ENCODE measurements around the gene C4orf54. TPM values are rescaled to one million over a fixed set of nuclear protein-coding genes. Genes with fewer than 3 reads are reported as not detected.

C4orf54 gene
- total RNA-seq, 1 donor: not detected

GRCh38 chr4:99615170-99615820 is 42.3 kb downstream of the C4orf54 start:
- Histone ChIP-seq H3K27me3 (ENCODE audit: insufficient read depth, low read length) (no peaks in the 10 kb centered on the region), H3K4me1 (ENCODE audit: insufficient read depth, low read length) (no peaks in the 10 kb centered on the region), H3K9me3 (ENCODE audit: low read depth, low read length) (no peaks in the 10 kb centered on the region), H3K4me3 (ENCODE audit: low read length) (no peak overlapping the region)

GRCh38 chr4:99614491-99614890 is 43.1 kb downstream of the C4orf54 start:
- no peaks in the 10 kb centered on the region for H3K9me3 ChIP-seq (ENCODE audit: low read depth, low read length)
- no peaks in the 10 kb centered on the region for H3K27me3 ChIP-seq (ENCODE audit: insufficient read depth, low read length)
- H3K4me1 ChIP-seq (ENCODE audit: insufficient read depth, low read length): no peaks in the 10 kb centered on the region
- H3K4me3 ChIP-seq (ENCODE audit: low read length): no peak overlapping the region

- Histone ChIP-seq H3K4me1 (ENCODE audit: insufficient read depth, low read length) (no peaks in the 10 kb centered on the region), H3K9me3 (ENCODE audit: low read depth, low read length) (no peaks in the 10 kb centered on the region), H3K27me3 (ENCODE audit: insufficient read depth, low read length) (no peaks in the 10 kb centered on the region)
Observed at GRCh38 chr4:99612704-99613103, 44.9 kb downstream of the C4orf54 start.

GRCh38 chr4:99612281-99612680 is 45.3 kb downstream of the C4orf54 start:
- peaks cover under 1% of the 10 kb centered on the region for H3K27me3 ChIP-seq (ENCODE audit: insufficient read depth, low read length)
- H3K9me3 ChIP-seq (ENCODE audit: low read depth, low read length): no peaks in the 10 kb centered on the region
- H3K4me1 ChIP-seq (ENCODE audit: insufficient read depth, low read length): no peaks in the 10 kb centered on the region
- no peak overlapping the region for H3K4me3 ChIP-seq (ENCODE audit: low read length)

More at GRCh38 chr4:99612704-99613103, 44.9 kb downstream of the C4orf54 start:
- no peak overlapping the region for H3K4me3 ChIP-seq (ENCODE audit: low read length)

GRCh38 chr4:99610605-99611175 is 46.9 kb downstream of the C4orf54 start:
- no peak overlapping the region for H3K4me3 ChIP-seq (ENCODE audit: low read length)
- H3K4me1 ChIP-seq (ENCODE audit: insufficient read depth, low read length): no peaks in the 10 kb centered on the region
- H3K27me3 ChIP-seq (ENCODE audit: insufficient read depth, low read length): peaks cover 2% of the 10 kb centered on the region

GRCh38 chr4:99608417-99608816 is 49.2 kb downstream of the C4orf54 start:
- no peaks in the 10 kb centered on the region for H3K4me1 ChIP-seq (ENCODE audit: insufficient read depth, low read length)
- H3K27me3 ChIP-seq (ENCODE audit: insufficient read depth, low read length): peaks cover 5% of the 10 kb centered on the region
- H3K4me3 ChIP-seq (ENCODE audit: low read length): no peak overlapping the region
- H3K9me3 ChIP-seq (ENCODE audit: low read depth, low read length): no peaks in the 10 kb centered on the region

More at GRCh38 chr4:99610605-99611175, 46.9 kb downstream of the C4orf54 start:
- no peaks in the 10 kb centered on the region for H3K9me3 ChIP-seq (ENCODE audit: low read depth, low read length)

Other genes with a start within 250 kb of the C4orf54 start
- not detected for gene ADH7, start 222.5 kb downstream of the C4orf54 start, total RNA-seq
- not detected for gene C4orf17, start 146.8 kb downstream of the C4orf54 start, total RNA-seq
- gene TRMT10A, start 93.8 kb downstream of the C4orf54 start, total RNA-seq: 1.8 TPM
- gene MTTP, start 83.0 kb downstream of the C4orf54 start, total RNA-seq: 0.63 TPM
- 54.3 TPM for gene DAPP1, start 159.0 kb upstream of the C4orf54 start, total RNA-seq
- 41.0 TPM for gene LAMTOR3, start 236.6 kb upstream of the C4orf54 start, total RNA-seq

Measured in mononuclear cell (primary cell).